Neural progenitor cell (in vitro differentiated cells): ENCODE results near the gene ROBO2. TPM values are rescaled to one million over a fixed set of nuclear protein-coding genes. Genes with fewer than 3 reads are reported as not detected.
A peak's percentile ranks its signal among the peaks of the same experiment; 100 is the strongest.

ENCODE experiments used
- DNase-seq: peaks from one replicate; pipeline ENCODE4 v3.0.0-alpha.2; 2016; ENCODE audit warnings: low spot score
- H2AFZ ChIP-seq: fragments of 200-600 bp; sonication (generic); replicated peaks from 2 replicates; pipeline ENCODE4 v1.6.1; 2016; ENCODE audit warnings: antibody characterized with exemption
- H3F3A ChIP-seq: fragments of 200-600 bp; sonication (generic); 2 replicates; pipeline ENCODE4 v1.6.1; 2016; ENCODE audit warnings: antibody characterized with exemption, low read depth
- H3K27ac ChIP-seq: fragments of 200-600 bp; sonication (generic); 2 replicates; pipeline ENCODE4 v1.5.1; 2016; ENCODE audit warnings: mild to moderate bottlenecking
- H3K27me3 ChIP-seq: fragments of 200-600 bp; sonication (generic); 2 replicates; pipeline ENCODE4 v1.6.1; 2016; ENCODE audit warnings: mild to moderate bottlenecking, moderate library complexity
- H3K36me3 ChIP-seq: fragments of 200-600 bp; sonication (generic); 2 replicates; pipeline ENCODE4 v1.5.1; 2016
- H3K4me1 ChIP-seq: fragments of 200-600 bp; sonication (generic); 2 replicates; pipeline ENCODE4 v1.6.1; 2016; ENCODE audit warnings: mixed run types
- H3K4me2 ChIP-seq: fragments of 200-600 bp; sonication (generic); 2 replicates; pipeline ENCODE4 v1.6.1; 2016
- H3K4me3 ChIP-seq: fragments of 200-600 bp; sonication (generic); 2 replicates; pipeline ENCODE4 v1.5.1; 2016
- H3K79me2 ChIP-seq: fragments of 200-600 bp; sonication (generic); 2 replicates; pipeline ENCODE4 v1.6.1; 2016; ENCODE audit warnings: low read depth
- H3K9ac ChIP-seq: fragments of 200-600 bp; sonication (generic); 2 replicates; pipeline ENCODE4 v1.6.1; 2016
- H3K9me3 ChIP-seq: fragments of 200-600 bp; sonication (generic); 2 replicates; pipeline ENCODE4 v1.5.1; 2016; ENCODE audit warnings: low read depth
- H4K20me1 ChIP-seq: fragments of 200-600 bp; sonication (generic); 2 replicates; pipeline ENCODE4 v1.6.1; 2016; ENCODE audit warnings: low read depth
- H3K27ac Mint-ChIP-seq: 3 replicates; pipeline ENCODE4 v1.8.0; 2021; ENCODE audit warnings: mixed read lengths
- H3K27me3 Mint-ChIP-seq: 2 replicates; pipeline ENCODE4 v1.8.0; 2022; ENCODE audit warnings: low read depth, mild to moderate bottlenecking, inconsistent platforms, moderate library complexity, mixed read lengths; ENCODE audit not compliant: insufficient read depth
- H3K36me3 Mint-ChIP-seq: 3 replicates; pipeline ENCODE4 v1.8.0; 2021; ENCODE audit warnings: mixed read lengths
- H3K4me1 Mint-ChIP-seq: 3 replicates; pipeline ENCODE4 v1.8.0; 2021; ENCODE audit warnings: mixed read lengths
- H3K4me3 Mint-ChIP-seq: 3 replicates; pipeline ENCODE4 v1.8.0; 2021; ENCODE audit warnings: mild to moderate bottlenecking, moderate library complexity, mixed read lengths
- H3K9me3 Mint-ChIP-seq: 3 replicates; pipeline ENCODE4 v1.8.0; 2020; ENCODE audit warnings: mixed read lengths
- CTCF ChIP-seq: fragments of 200-600 bp; sonication (generic); IDR thresholded peaks from 2 replicates; pipeline ENCODE4 v1.5.1; 2017; ENCODE audit warnings: antibody characterized with exemption, mild to moderate bottlenecking
- EZH2 ChIP-seq: fragments of 200-600 bp; sonication (generic); IDR thresholded peaks from 2 replicates; pipeline ENCODE4 v1.6.1; 2017; ENCODE audit warnings: antibody characterized with exemption, mild to moderate bottlenecking, moderate library complexity
- EZH2phosphoT487 ChIP-seq: fragments of 200-600 bp; sonication (generic); IDR thresholded peaks from 2 replicates; pipeline ENCODE4 v1.6.1; 2017; ENCODE audit warnings: antibody characterized with exemption
- total RNA-seq: library from RNA; depleted of rRNA; stranded (reverse); fragments of >200 nt; gene quantifications from 2 replicates; pipeline ENCODE4 v1.2.3, GENCODE V29; 2015; ENCODE audit warnings: low replicate concordance

Gene ROBO2
- total RNA-seq, 1 donor from 2014 or later = 15.0 TPM

- Histone ChIP-seq H3K9ac (no peak overlapping the region), H3K4me1 (no peaks in the 10 kb centered on the region), H3F3A (no peaks in the 10 kb centered on the region), H2AFZ (no peak overlapping the region), H4K20me1 (no peaks in the 10 kb centered on the region), H3K36me3 (no peaks in the 10 kb centered on the region), H3K27me3 (no peaks in the 10 kb centered on the region), H3K27ac (no peak overlapping the region), H3K9me3 (no peaks in the 10 kb centered on the region), H3K4me3 (no peak overlapping the region), H3K4me2 (no peak overlapping the region), H3K79me2 (no peaks in the 10 kb centered on the region)
- no peaks in the 10 kb centered on the region for H3K9me3 Mint-ChIP-seq
- H3K4me3 Mint-ChIP-seq = no peak overlapping the region
- DNase-seq = no peak
- no peak for TF ChIP-seq EZH2
- no peak for TF ChIP-seq EZH2phosphoT487
- TF ChIP-seq CTCF = no peak
- no peaks in the 10 kb centered on the region for H3K36me3 Mint-ChIP-seq
- H3K27me3 Mint-ChIP-seq = no peaks in the 10 kb centered on the region
- H3K4me1 Mint-ChIP-seq = peaks cover 6% of the 10 kb centered on the region
- no peak overlapping the region for H3K27ac Mint-ChIP-seq
These were observed 409.8 kb downstream of the ROBO2 start for GRCh38 chr3:77449459-77450350.

- no peak overlapping the region for H3K4me3 ChIP-seq
- no peaks in the 10 kb centered on the region for H3K27me3 ChIP-seq
- no peaks in the 10 kb centered on the region for H3K9me3 ChIP-seq
- DNase-seq = no peak
- H3K27ac ChIP-seq = no peak overlapping the region
- no peaks in the 10 kb centered on the region for H4K20me1 ChIP-seq
- no peaks in the 10 kb centered on the region for H3K79me2 ChIP-seq
- H3K4me1 Mint-ChIP-seq = peaks cover 19% of the 10 kb centered on the region
- no peaks in the 10 kb centered on the region for H3F3A ChIP-seq
- TF ChIP-seq CTCF (no peak), EZH2 (no peak), EZH2phosphoT487 (no peak)
- H3K36me3 ChIP-seq = no peaks in the 10 kb centered on the region
- H2AFZ ChIP-seq = no peak overlapping the region
- no peaks in the 10 kb centered on the region for H3K36me3 Mint-ChIP-seq
- H3K27ac Mint-ChIP-seq = no peak overlapping the region
- H3K4me3 Mint-ChIP-seq = no peak overlapping the region
- H3K9ac ChIP-seq = no peak overlapping the region
- peak overlapping the region; percentile 5 for H3K4me2 ChIP-seq
- peaks cover 4% of the 10 kb centered on the region for H3K9me3 Mint-ChIP-seq
- H3K27me3 Mint-ChIP-seq = no peaks in the 10 kb centered on the region
- peaks cover 22% of the 10 kb centered on the region for H3K4me1 ChIP-seq
These were observed 416.5 kb downstream of the ROBO2 start for GRCh38 chr3:77456431-77456830.

GRCh38 chr3:77456906-77457305, 417.0 kb downstream of the ROBO2 start:
- peak; percentile 66 for DNase-seq
- H3K4me2 ChIP-seq = peak overlapping the region; percentile 5
- Mint-ChIP-seq H3K4me3 (no peak overlapping the region), H3K36me3 (no peaks in the 10 kb centered on the region), H3K27ac (no peak overlapping the region), H3K9me3 (peaks cover 4% of the 10 kb centered on the region), H3K4me1 (peaks cover 19% of the 10 kb centered on the region), H3K27me3 (no peaks in the 10 kb centered on the region)
- no peak for TF ChIP-seq EZH2phosphoT487
- TF ChIP-seq CTCF = no peak
- no peak overlapping the region for H3K27ac ChIP-seq
- H3K27me3 ChIP-seq = no peaks in the 10 kb centered on the region
- no peak overlapping the region for H3K4me3 ChIP-seq
- H3K79me2 ChIP-seq = no peaks in the 10 kb centered on the region
- H4K20me1 ChIP-seq = no peaks in the 10 kb centered on the region
- no peaks in the 10 kb centered on the region for H3F3A ChIP-seq
- H2AFZ ChIP-seq = no peak overlapping the region
- no peaks in the 10 kb centered on the region for H3K36me3 ChIP-seq
- H3K9me3 ChIP-seq = no peaks in the 10 kb centered on the region
- no peak overlapping the region for H3K9ac ChIP-seq
- peaks cover 22% of the 10 kb centered on the region for H3K4me1 ChIP-seq
